ENCODE measurements around the gene NUP214.
"Not testable (repeated sequence)": the region's sequence is repeated elsewhere in the genome, so short reads cannot be mapped to it uniquely, and the experiment has no call there.

Gene NUP214

DNA sequence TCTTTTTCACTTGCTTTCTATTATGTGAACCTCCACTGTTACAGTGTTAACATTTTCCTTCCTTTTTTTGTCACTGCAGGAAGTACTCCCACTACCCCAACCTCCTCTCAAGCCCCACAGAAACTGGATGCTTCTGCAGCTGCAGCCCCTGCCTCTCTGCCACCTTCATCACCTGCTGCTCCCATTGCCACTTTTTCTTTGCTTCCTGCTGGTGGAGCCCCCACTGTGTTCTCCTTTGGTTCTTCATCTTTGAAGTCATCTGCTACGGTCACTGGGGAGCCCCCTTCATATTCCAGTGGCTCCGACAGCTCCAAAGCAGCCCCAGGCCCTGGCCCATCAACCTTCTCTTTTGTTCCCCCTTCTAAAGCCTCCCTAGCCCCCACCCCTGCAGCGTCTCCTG lies 18.8 kb downstream of the NUP214 start:
- no peak for DNase-seq
- H3K27ac Mint-ChIP-seq: peak overlapping the region in 1 of 2 donors; percentile 45
- H3K4me3 Mint-ChIP-seq: no peak overlapping the region
- H3K36me3 Mint-ChIP-seq (ENCODE audit: insufficient read depth): peaks cover 96% of the 10 kb centered on the region
- no peaks in the 10 kb centered on the region for H3K27me3 Mint-ChIP-seq
- peaks cover 4 to 7% of the 10 kb centered on the region in 2 donors for H3K4me1 Mint-ChIP-seq (ENCODE audit: low read depth in 2 of 2)
- no peaks in the 10 kb centered on the region for H3K9me3 Mint-ChIP-seq
- no peak for ATAC-seq (replicated peaks)

- H3K4me3 Mint-ChIP-seq: no peak overlapping the region
- ATAC-seq (replicated peaks) (no peak), DNase-seq (no peak)
- H3K9me3 Mint-ChIP-seq: no peaks in the 10 kb centered on the region
- peak overlapping the region in 1 of 2 donors; percentile 22 for H3K27ac Mint-ChIP-seq
- peaks cover 8 to 14% of the 10 kb centered on the region in 2 donors for H3K4me1 Mint-ChIP-seq (ENCODE audit: low read depth in 2 of 2)
- H3K36me3 Mint-ChIP-seq (ENCODE audit: insufficient read depth): peaks cover 94% of the 10 kb centered on the region
- no peaks in the 10 kb centered on the region for H3K27me3 Mint-ChIP-seq
Measured at GRCh38 chr9:131145245-131145644, 19.9 kb downstream of the NUP214 start.

DNA sequence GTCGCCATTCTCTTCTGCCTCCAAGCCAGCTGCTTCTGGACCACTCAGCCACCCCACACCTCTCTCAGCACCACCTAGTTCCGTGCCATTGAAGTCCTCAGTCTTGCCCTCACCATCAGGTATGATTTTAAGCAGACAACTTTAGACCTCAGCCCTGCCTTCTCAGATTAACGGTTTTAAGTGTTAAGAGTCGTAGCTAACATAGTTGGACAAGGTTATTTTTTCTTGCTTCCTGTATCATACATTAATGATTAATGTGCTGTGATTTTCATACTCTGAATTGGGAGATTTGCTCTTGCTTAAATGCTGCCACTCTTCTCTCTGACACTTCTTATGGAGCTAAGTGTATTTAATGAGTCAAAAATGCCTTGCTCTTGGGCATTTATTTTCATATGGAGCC lies 20.8 kb downstream of the NUP214 start:
- H3K4me1 Mint-ChIP-seq (ENCODE audit: low read depth in 2 of 2): peaks cover 8 to 14% of the 10 kb centered on the region in 2 donors
- no peaks in the 10 kb centered on the region for H3K27me3 Mint-ChIP-seq
- peak overlapping the region in 1 of 2 donors; percentile 63 for H3K27ac Mint-ChIP-seq

DNA sequence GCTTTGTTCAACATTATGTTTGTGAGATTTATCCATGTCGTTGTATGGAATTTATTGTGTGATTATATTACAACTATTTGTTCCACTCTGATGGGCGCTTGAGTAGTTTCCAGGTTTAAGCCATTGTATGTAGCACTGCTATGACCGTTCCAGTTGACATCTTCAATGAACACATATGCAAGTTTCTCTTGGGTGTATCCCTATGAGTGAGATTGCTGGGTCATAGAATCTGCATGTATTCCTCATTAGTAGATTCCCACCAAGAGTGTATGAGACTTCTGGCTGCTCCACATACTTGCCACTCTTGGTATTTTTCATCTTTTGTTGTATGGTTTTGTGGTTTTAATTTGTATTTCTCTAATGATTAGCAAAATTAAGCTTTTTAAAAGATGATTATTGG lies 22.9 kb downstream of the NUP214 start:
- H3K4me3 Mint-ChIP-seq: no peak overlapping the region
- DNase-seq (no peak), ATAC-seq (replicated peaks) (no peak)
- H3K36me3 Mint-ChIP-seq (ENCODE audit: insufficient read depth): peaks cover 94% of the 10 kb centered on the region
- peaks cover 8 to 15% of the 10 kb centered on the region in 2 donors for H3K4me1 Mint-ChIP-seq (ENCODE audit: low read depth in 2 of 2)
- no peak overlapping the region for H3K27ac Mint-ChIP-seq
- H3K9me3 Mint-ChIP-seq: no peaks in the 10 kb centered on the region
- H3K27me3 Mint-ChIP-seq: no peaks in the 10 kb centered on the region

More for the DNA sequence above, 20.8 kb downstream of the NUP214 start:
- Mint-ChIP-seq H3K36me3 (ENCODE audit: insufficient read depth) (peaks cover 92% of the 10 kb centered on the region), H3K9me3 (no peaks in the 10 kb centered on the region), H3K4me3 (no peak overlapping the region)
- DNase-seq: no peak
- ATAC-seq (replicated peaks): no peak

- Mint-ChIP-seq H3K36me3 (ENCODE audit: insufficient read depth) (peaks cover 92% of the 10 kb centered on the region), H3K4me1 (ENCODE audit: low read depth in 2 of 2) (peaks cover 8 to 19% of the 10 kb centered on the region in 2 donors), H3K4me3 (no peak overlapping the region), H3K27me3 (no peaks in the 10 kb centered on the region), H3K9me3 (no peaks in the 10 kb centered on the region), H3K27ac (peak overlapping the region; percentile 21 to 27)
- ATAC-seq (replicated peaks) (no peak), DNase-seq (no peak)
Measured at GRCh38 chr9:131148966-131149687, 23.7 kb downstream of the NUP214 start.

DNA sequence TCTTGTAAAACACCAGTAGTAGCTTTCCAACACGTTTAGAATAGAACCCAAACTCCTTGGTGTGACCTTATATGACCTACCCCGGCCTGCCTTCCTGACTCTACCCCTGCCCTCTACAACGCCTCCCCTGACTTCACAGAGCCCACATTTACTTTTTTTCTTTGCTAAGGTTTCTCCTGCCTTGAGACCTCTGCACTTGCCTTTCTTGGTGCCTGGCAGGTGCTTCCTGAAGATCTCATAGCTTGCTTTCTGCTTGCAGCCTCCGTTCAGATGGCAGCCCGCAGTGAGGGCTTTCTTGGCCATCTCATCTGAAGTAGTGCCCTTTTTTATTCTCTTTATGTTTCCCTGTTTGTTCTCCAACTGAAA lies 24.3 kb downstream of the NUP214 start:
- Mint-ChIP-seq H3K9me3 (no peaks in the 10 kb centered on the region), H3K4me1 (ENCODE audit: low read depth in 2 of 2) (peaks cover 4 to 16% of the 10 kb centered on the region in 2 donors), H3K27ac (peak overlapping the region; percentile 21 to 27), H3K4me3 (no peak overlapping the region), H3K27me3 (no peaks in the 10 kb centered on the region), H3K36me3 (ENCODE audit: insufficient read depth) (peaks cover 91% of the 10 kb centered on the region)
- DNase-seq (no peak), ATAC-seq (replicated peaks) (no peak)

- H3K27me3 Mint-ChIP-seq: no peaks in the 10 kb centered on the region
- DNase-seq (no peak), ATAC-seq (replicated peaks) (no peak)
- H3K4me3 Mint-ChIP-seq: no peak overlapping the region
- H3K36me3 Mint-ChIP-seq (ENCODE audit: insufficient read depth): peaks cover 87% of the 10 kb centered on the region
- peaks cover 4 to 18% of the 10 kb centered on the region in 2 donors for H3K4me1 Mint-ChIP-seq (ENCODE audit: low read depth in 2 of 2)
- H3K9me3 Mint-ChIP-seq: no peaks in the 10 kb centered on the region
- H3K27ac Mint-ChIP-seq: no peak overlapping the region
Measured at GRCh38 chr9:131153595-131153994, 28.2 kb downstream of the NUP214 start.

- H3K9me3 Mint-ChIP-seq; H3K27me3 Mint-ChIP-seq; H3K4me3 Mint-ChIP-seq; H3K27ac Mint-ChIP-seq; H3K4me1 Mint-ChIP-seq (ENCODE audit: low read depth in 2 of 2); ATAC-seq (replicated peaks); DNase-seq: not testable (repeated sequence)
- peaks cover 85% of the 10 kb centered on the region for H3K36me3 Mint-ChIP-seq (ENCODE audit: insufficient read depth)
Measured at GRCh38 chr9:131158673-131159072, 33.3 kb downstream of the NUP214 start.

DNA sequence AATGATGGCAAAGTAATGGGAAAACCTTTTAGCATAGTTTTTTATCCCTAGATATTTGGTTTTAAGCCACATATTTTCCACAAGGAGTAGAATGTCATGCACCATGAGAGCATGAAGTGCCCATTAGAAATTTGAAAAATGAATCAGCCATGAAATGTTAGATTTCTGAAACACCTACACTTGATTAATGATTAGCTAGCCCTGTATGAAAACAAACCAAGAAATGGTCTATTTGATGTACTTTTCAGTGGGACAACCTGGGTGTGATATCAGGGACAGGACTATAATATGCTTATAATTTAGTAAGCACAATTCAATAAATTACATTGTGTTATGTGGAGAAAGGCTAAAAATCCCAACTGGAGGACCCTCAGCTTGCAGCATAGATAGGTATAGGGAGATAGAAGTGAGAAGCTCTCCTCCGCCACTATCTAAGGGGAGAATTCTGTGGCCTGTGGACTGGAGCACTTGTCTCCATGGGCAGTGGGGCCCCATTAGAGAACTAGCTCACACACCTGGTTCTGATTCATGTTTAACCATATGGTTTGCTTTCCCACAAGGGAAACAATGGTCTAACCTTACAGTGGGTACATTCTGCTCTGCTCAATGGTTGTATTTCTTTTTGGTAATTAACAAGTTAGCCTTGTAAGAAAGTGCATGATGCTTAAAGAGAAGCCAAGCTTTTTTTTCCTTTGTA lies 35.2 kb downstream of the NUP214 start:
- no peaks in the 10 kb centered on the region for H3K27me3 Mint-ChIP-seq
- H3K9me3 Mint-ChIP-seq: no peaks in the 10 kb centered on the region
- no peak overlapping the region for H3K4me3 Mint-ChIP-seq
- H3K27ac Mint-ChIP-seq: no peak overlapping the region
- ATAC-seq (replicated peaks): no peak
- no peak for DNase-seq
- H3K36me3 Mint-ChIP-seq (ENCODE audit: insufficient read depth): peaks cover 86% of the 10 kb centered on the region
- H3K4me1 Mint-ChIP-seq (ENCODE audit: low read depth in 2 of 2): no peaks in the 10 kb centered on the region

- DNase-seq (no peak), ATAC-seq (replicated peaks) (no peak)
- H3K27ac Mint-ChIP-seq: peak overlapping the region in 1 of 2 donors; percentile 13
- H3K4me1 Mint-ChIP-seq (ENCODE audit: low read depth in 2 of 2): no peaks in the 10 kb centered on the region
- H3K27me3 Mint-ChIP-seq: no peaks in the 10 kb centered on the region
- H3K36me3 Mint-ChIP-seq (ENCODE audit: insufficient read depth): peaks cover 81% of the 10 kb centered on the region
- no peaks in the 10 kb centered on the region for H3K9me3 Mint-ChIP-seq
- H3K4me3 Mint-ChIP-seq: no peak overlapping the region
Measured at GRCh38 chr9:131161585-131161984, 36.2 kb downstream of the NUP214 start.

DNA sequence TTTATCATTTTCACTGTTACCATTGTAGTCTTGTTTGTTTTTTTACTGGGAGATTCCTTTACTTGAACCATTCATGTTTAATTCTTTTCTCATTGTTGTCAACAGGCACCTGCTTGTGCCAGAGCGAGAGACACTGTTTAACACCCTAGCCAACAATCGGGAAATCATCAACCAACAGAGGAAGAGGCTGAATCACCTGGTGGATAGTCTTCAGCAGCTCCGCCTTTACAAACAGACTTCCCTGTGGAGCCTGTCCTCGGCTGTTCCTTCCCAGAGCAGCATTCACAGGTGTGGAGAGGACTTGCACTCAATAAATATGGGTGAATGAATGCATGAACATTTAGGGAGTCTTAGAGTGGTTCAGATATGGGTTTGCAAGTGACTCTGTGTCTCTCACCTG lies 37.5 kb downstream of the NUP214 start:
- Mint-ChIP-seq H3K4me1 (ENCODE audit: low read depth in 2 of 2) (peaks cover 4 to 5% of the 10 kb centered on the region in 2 donors), H3K36me3 (ENCODE audit: insufficient read depth) (peaks cover 76% of the 10 kb centered on the region), H3K4me3 (no peak overlapping the region), H3K27ac (no peak overlapping the region), H3K9me3 (no peaks in the 10 kb centered on the region), H3K27me3 (no peaks in the 10 kb centered on the region)
- no peak for ATAC-seq (replicated peaks)
- DNase-seq: no peak

GRCh38 chr9:131165523-131165922 lies 40.1 kb downstream of the NUP214 start:
- no peak for DNase-seq
- H3K9me3 Mint-ChIP-seq: no peaks in the 10 kb centered on the region
- H3K4me3 Mint-ChIP-seq: no peak overlapping the region
- H3K4me1 Mint-ChIP-seq (ENCODE audit: low read depth in 2 of 2): peaks cover 4 to 10% of the 10 kb centered on the region in 2 donors
- no peaks in the 10 kb centered on the region for H3K27me3 Mint-ChIP-seq
- peak overlapping the region in 1 of 2 donors; percentile 49 for H3K27ac Mint-ChIP-seq
- ATAC-seq (replicated peaks): no peak
- peaks cover 59% of the 10 kb centered on the region for H3K36me3 Mint-ChIP-seq (ENCODE audit: insufficient read depth)

DNA sequence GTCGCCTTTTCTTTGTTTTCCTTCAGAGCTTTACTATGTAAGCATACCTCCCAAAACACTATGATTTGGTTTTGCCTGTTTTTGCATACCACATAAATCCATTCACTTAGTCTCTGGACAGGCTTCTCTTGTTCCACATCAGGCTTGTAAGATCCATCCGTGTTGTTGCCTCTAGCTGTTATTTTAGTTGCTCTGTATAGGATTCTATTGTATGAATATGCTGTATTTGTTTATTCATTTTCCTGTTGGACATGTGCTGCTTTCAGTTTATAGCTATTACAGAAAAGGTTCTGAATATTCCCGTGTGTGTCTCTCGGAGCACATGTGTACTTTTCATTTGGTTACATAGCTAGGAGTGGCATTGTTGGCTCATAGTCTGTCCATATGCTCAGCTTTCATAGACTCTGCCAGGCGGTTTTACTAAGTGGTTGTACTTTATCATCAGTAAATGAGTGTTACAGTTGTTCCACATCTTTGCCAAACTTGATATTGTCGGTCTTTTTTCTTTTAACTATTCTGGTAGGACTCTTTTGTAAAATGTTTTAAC lies 41.8 kb downstream of the NUP214 start:
- Mint-ChIP-seq H3K27ac (peak overlapping the region in 1 of 2 donors; percentile 6), H3K27me3 (no peaks in the 10 kb centered on the region), H3K4me1 (ENCODE audit: low read depth in 2 of 2) (peaks cover 4 to 10% of the 10 kb centered on the region in 2 donors), H3K36me3 (ENCODE audit: insufficient read depth) (peaks cover 46% of the 10 kb centered on the region), H3K4me3 (no peak overlapping the region), H3K9me3 (no peaks in the 10 kb centered on the region)
- DNase-seq: no peak
- ATAC-seq (replicated peaks): no peak

DNA sequence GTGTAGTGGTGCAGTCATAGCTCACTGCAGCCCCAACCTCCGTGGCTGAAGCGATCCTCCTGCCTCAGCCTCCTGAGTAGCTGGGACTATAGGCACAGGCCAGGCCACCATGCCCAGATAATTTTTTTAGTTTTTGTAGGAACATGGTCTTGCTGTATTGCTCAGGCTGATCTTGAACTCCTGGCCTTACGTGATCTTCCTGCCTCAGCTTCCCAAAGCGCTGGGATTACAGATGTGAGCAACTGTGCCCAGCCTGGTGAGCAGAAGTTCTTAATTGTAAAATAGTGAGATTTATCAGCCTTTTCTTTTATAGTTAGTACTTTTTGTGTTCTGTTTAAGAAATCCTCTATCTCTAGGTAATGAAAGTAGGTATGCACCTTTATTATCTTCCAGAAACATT lies 42.5 kb downstream of the NUP214 start:
- ATAC-seq (replicated peaks) (no peak), DNase-seq (no peak)
- Mint-ChIP-seq H3K27me3 (no peaks in the 10 kb centered on the region), H3K4me3 (no peak overlapping the region), H3K9me3 (no peaks in the 10 kb centered on the region), H3K4me1 (ENCODE audit: low read depth in 2 of 2) (peaks cover 4 to 10% of the 10 kb centered on the region in 2 donors), H3K27ac (peak overlapping the region; percentile 6 to 35), H3K36me3 (ENCODE audit: insufficient read depth) (peaks cover 46% of the 10 kb centered on the region)
